Daoy (cell line): ENCODE results near the gene GPC6. TPM values are rescaled to one million over a fixed set of nuclear protein-coding genes. Genes with fewer than 3 reads are reported as not detected.

Experiments used
- DNase-seq: peaks from one replicate; pipeline ENCODE4 v3.0.0-alpha.2; 2015; ENCODE audit warnings: low read depth
- total RNA-seq: library from RNA; depleted of rRNA; stranded (reverse); fragments of >200 nt; shearing (Covaris generic); gene quantifications from 2 replicates; pipeline ENCODE4 v1.2.3, GENCODE V29; 2014

GPC6 gene
- total RNA-seq, 1 experiment from 2014 or later, result 1.1 TPM

GRCh38 chr13:94242554-94242953 lies 1015.9 kb downstream of the GPC6 start:
- no peak for DNase-seq

- no peak for DNase-seq
Observed at GRCh38 chr13:94243551-94243950, 1016.9 kb downstream of the GPC6 start.

GRCh38 chr13:94246495-94246894 lies 1019.9 kb downstream of the GPC6 start:
- no peak for DNase-seq

GRCh38 chr13:94247890-94248289 lies 1021.3 kb downstream of the GPC6 start:
- no peak for DNase-seq

GRCh38 chr13:94248454-94249228 lies 1022.0 kb downstream of the GPC6 start:
- DNase-seq, result peak; percentile 6

GRCh38 chr13:94249512-94249911 lies 1022.9 kb downstream of the GPC6 start:
- peak; percentile 83 for DNase-seq

GRCh38 chr13:94251831-94252608 lies 1025.4 kb downstream of the GPC6 start:
- no peak for DNase-seq

- no peak for DNase-seq
Observed at GRCh38 chr13:94254737-94255136, 1028.1 kb downstream of the GPC6 start.

GRCh38 chr13:94256721-94257120 lies 1030.1 kb downstream of the GPC6 start:
- DNase-seq, result no peak

- DNase-seq, result no peak
Observed at GRCh38 chr13:94259984-94260383, 1033.4 kb downstream of the GPC6 start.

- no peak for DNase-seq
Observed at GRCh38 chr13:94261163-94261562, 1034.6 kb downstream of the GPC6 start.

GRCh38 chr13:94263038-94263437 lies 1036.4 kb downstream of the GPC6 start:
- no peak for DNase-seq

GRCh38 chr13:94267581-94268366 lies 1041.2 kb downstream of the GPC6 start:
- DNase-seq, result no peak

- DNase-seq, result no peak
Observed at GRCh38 chr13:94268661-94269060, 1042.1 kb downstream of the GPC6 start.

GRCh38 chr13:94269557-94269956 lies 1043.0 kb downstream of the GPC6 start:
- DNase-seq, result no peak

- DNase-seq, result no peak
Observed at GRCh38 chr13:94270556-94270955, 1043.9 kb downstream of the GPC6 start.

GRCh38 chr13:94272038-94272437 lies 1045.4 kb downstream of the GPC6 start:
- DNase-seq, result peak; percentile 13

GRCh38 chr13:94280349-94280748 lies 1053.7 kb downstream of the GPC6 start:
- DNase-seq, result no peak

- DNase-seq, result no peak
Observed at GRCh38 chr13:94280845-94281244, 1054.2 kb downstream of the GPC6 start.

GRCh38 chr13:94286581-94286980 lies 1060.0 kb downstream of the GPC6 start:
- no peak for DNase-seq

GRCh38 chr13:94291631-94292322 lies 1065.2 kb downstream of the GPC6 start:
- no peak for DNase-seq

- DNase-seq, result no peak
Observed at GRCh38 chr13:94292323-94292640, 1065.7 kb downstream of the GPC6 start.
